Mesenchymal stem cell (in vitro differentiated cells and primary cell): ENCODE results near the gene USF3.

ENCODE experiments used
- DNase-seq: peaks from one replicate; pipeline ENCODE4 v3.0.0-alpha.2; 2013
- H2AFZ ChIP-seq: one replicate; pipeline ENCODE4 v1.6.1; 2013; ENCODE audit warnings: low read depth, mild to moderate bottlenecking, control low read depth, inconsistent platforms, low read length, moderate library complexity
- H2AK5ac ChIP-seq: 2 replicates; pipeline ENCODE4 v1.6.1; 2013; ENCODE audit warnings: low read length, moderate library complexity, mild to moderate bottlenecking, inconsistent platforms; ENCODE audit not compliant: severe bottlenecking
- H2BK120ac ChIP-seq: one replicate; pipeline ENCODE4 v1.6.1; 2013; ENCODE audit warnings: low read depth, mild to moderate bottlenecking, inconsistent platforms, low read length, moderate library complexity
- H2BK12ac ChIP-seq, 2 experiments: one replicate each; pipeline ENCODE4 v1.6.1; 2013; ENCODE audit warnings: inconsistent platforms in 2 of 2, low read length in 2 of 2, mild to moderate bottlenecking in 2 of 2, moderate library complexity in 2 of 2, control low read depth in 1 of 2
- H2BK15ac ChIP-seq: one replicate; pipeline ENCODE4 v1.6.1; 2013; ENCODE audit warnings: mild to moderate bottlenecking, low read depth, inconsistent platforms; ENCODE audit not compliant: poor library complexity, severe bottlenecking
- H2BK5ac ChIP-seq: 2 replicates; pipeline ENCODE4 v1.6.1; 2013; ENCODE audit warnings: low read depth, mild to moderate bottlenecking, low read length, control low read depth, inconsistent platforms; ENCODE audit not compliant: poor library complexity, severe bottlenecking
- H3K14ac ChIP-seq, 2 experiments: one replicate each; pipeline ENCODE4 v1.6.1; 2013; ENCODE audit warnings: inconsistent platforms in 2 of 2, low read length in 2 of 2, control low read depth in 1 of 2, mild to moderate bottlenecking in 1 of 2, moderate library complexity in 1 of 2
- H3K18ac ChIP-seq, 2 experiments: one replicate each; pipeline ENCODE4 v1.6.1; 2013; ENCODE audit warnings: inconsistent platforms in 2 of 2, low read length in 2 of 2, control low read depth in 1 of 2, low read depth in 1 of 2, mild to moderate bottlenecking in 1 of 2
- H3K23ac ChIP-seq, 2 experiments: one replicate each; pipeline ENCODE4 v1.6.1; 2013; ENCODE audit warnings: inconsistent platforms in 2 of 2, low read length in 2 of 2, mild to moderate bottlenecking in 2 of 2, moderate library complexity in 2 of 2, control low read depth in 1 of 2
- H3K27ac ChIP-seq: 2 replicates; pipeline ENCODE4 v1.5.1; 2013; ENCODE audit warnings: mild to moderate bottlenecking, moderate library complexity, low read length, control low read depth, inconsistent platforms; ENCODE audit not compliant: poor library complexity, severe bottlenecking
- H3K27me3 ChIP-seq, 2 experiments: 2 replicates each; pipeline versions ENCODE4 v1.6.1 to v1.7.0; 2013; ENCODE audit warnings: low read length in 2 of 2, mild to moderate bottlenecking in 2 of 2, moderate library complexity in 2 of 2, control low read depth in 1 of 2, inconsistent platforms in 1 of 2; ENCODE audit not compliant: control insufficient read depth in 1 of 2, insufficient read depth in 1 of 2
- H3K36me3 ChIP-seq, 2 experiments: 2 replicates each; pipeline versions ENCODE4 v1.6.1 to v1.7.0; 2013; ENCODE audit warnings: low read length in 2 of 2, control low read depth in 1 of 2, inconsistent platforms in 1 of 2, low read depth in 1 of 2, mild to moderate bottlenecking in 1 of 2; ENCODE audit not compliant: insufficient read depth in 2 of 2, control insufficient read depth in 1 of 2
- H3K4ac ChIP-seq, 2 experiments: one replicate each; pipeline ENCODE4 v1.6.1; 2013; ENCODE audit warnings: inconsistent platforms in 2 of 2, low read length in 2 of 2, mild to moderate bottlenecking in 2 of 2, moderate library complexity in 2 of 2, control low read depth in 1 of 2, low read depth in 1 of 2
- H3K4me1 ChIP-seq: 2 replicates; pipeline ENCODE4 v1.6.1; 2013; ENCODE audit warnings: low read depth, low read length, control low read depth; ENCODE audit not compliant: control insufficient read depth, insufficient read depth
- H3K4me2 ChIP-seq: 2 replicates; pipeline ENCODE4 v1.6.1; 2013; ENCODE audit warnings: low read length, mild to moderate bottlenecking, inconsistent platforms; ENCODE audit not compliant: poor library complexity, severe bottlenecking
- H3K4me3 ChIP-seq, 2 experiments: 2 replicates each; pipeline versions ENCODE4 v1.5.1 to v1.7.0; 2013; ENCODE audit warnings: low read length in 2 of 2, mild to moderate bottlenecking in 2 of 2, control low read depth in 1 of 2, low read depth in 1 of 2; ENCODE audit not compliant: insufficient read depth in 1 of 2
- H3K79me1 ChIP-seq: replicated peaks from 2 replicates; pipeline ENCODE4 v1.6.1; 2013; ENCODE audit warnings: mild to moderate bottlenecking, control low read depth, low read length, inconsistent platforms; ENCODE audit not compliant: poor library complexity, severe bottlenecking
- H3K9ac ChIP-seq: 2 replicates; pipeline ENCODE4 v1.7.0; 2013; ENCODE audit warnings: mild to moderate bottlenecking, low read length, moderate library complexity
- H3K9me3 ChIP-seq: 2 replicates; pipeline ENCODE4 v1.7.0; 2013; ENCODE audit warnings: mild to moderate bottlenecking, low read length; ENCODE audit not compliant: control insufficient read depth
- H4K8ac ChIP-seq: one replicate; pipeline ENCODE4 v1.6.1; 2013; ENCODE audit warnings: inconsistent platforms, mild to moderate bottlenecking, low read length, moderate library complexity
- H4K91ac ChIP-seq: one replicate; pipeline ENCODE4 v1.6.1; 2013; ENCODE audit warnings: mild to moderate bottlenecking, low read length, inconsistent platforms
- WGBS: methylation state at CpG from one replicate; pipeline ENCODE4 v1.1.7; 2013; ENCODE audit warnings: mixed read lengths; 5-methylcytosine and 5-hydroxymethylcytosine counted together

Gene USF3

GRCh38 chr3:113744941-113745755 is 48.7 kb upstream of the USF3 start:
- Histone ChIP-seq H3K14ac (peak overlapping the region in 1 of 2 experiments; percentile 96), H3K27ac (peak overlapping the region; percentile 94), H3K18ac (peak overlapping the region; percentile 97), H3K79me1 (peaks cover 1% of the 10 kb centered on the region), H2BK120ac (peak overlapping the region; percentile 77), H2AFZ (no peak overlapping the region), H2BK5ac (peak overlapping the region; percentile 87), H4K8ac (peak overlapping the region; percentile 56), H2BK15ac (no peak overlapping the region), H3K4me1 (peaks cover 6% of the 10 kb centered on the region), H3K4me2 (peak overlapping the region; percentile 81), H3K4me3 (peak overlapping the region; percentile 85 to 95), H3K27me3 (no peaks in the 10 kb centered on the region), H3K9ac (peak overlapping the region; percentile 98), H2AK5ac (peak overlapping the region; percentile 41), H3K4ac (peak overlapping the region; percentile 66 to 98), H3K36me3 (peaks cover 0 to 6% of the 10 kb centered on the region in 2 experiments), H2BK12ac (peak overlapping the region; percentile 54 to 93), H4K91ac (peak overlapping the region; percentile 94), H3K23ac (peak overlapping the region; percentile 45 to 96), H3K9me3 (no peaks in the 10 kb centered on the region)
- WGBS, result under 1% methylated on average over 27 of the region's 35 CpGs
- peak; percentile 93 for DNase-seq

DNA sequence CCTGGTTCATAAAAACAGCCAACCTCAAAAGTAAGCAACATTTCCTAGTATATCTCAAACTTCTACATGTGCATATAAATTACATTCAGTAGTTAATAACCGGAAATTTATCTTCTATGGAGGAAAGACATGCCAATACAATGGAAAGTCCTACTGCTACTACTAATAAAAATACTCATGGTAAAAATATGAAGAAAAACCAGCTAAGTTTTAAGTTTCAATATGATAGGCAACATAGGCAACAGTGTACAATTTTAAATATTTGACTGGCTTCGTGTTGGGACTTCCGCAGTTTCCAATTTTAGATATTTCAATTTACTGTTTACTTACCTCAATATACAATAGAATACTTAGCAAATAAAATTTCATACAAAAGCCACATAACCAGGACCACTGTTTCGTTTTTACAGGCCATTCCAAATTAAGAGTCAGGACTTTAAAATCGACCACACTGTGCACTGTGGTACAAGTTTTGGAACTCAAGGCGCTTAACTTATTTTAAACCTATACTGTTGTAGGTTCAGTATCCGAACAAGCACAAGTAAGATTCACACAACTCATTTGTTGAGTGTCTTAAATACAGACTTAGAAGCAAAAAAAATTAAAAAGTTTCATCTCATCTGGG is 46.7 kb upstream of the USF3 start:
- Histone ChIP-seq H3K18ac (no peak overlapping the region), H2BK12ac (no peak overlapping the region), H3K27ac (no peak overlapping the region), H3K23ac (no peak overlapping the region), H3K4me1 (peaks cover 6% of the 10 kb centered on the region), H2BK15ac (no peak overlapping the region), H4K8ac (no peak overlapping the region), H3K14ac (no peak overlapping the region), H3K4ac (no peak overlapping the region), H3K27me3 (no peaks in the 10 kb centered on the region), H4K91ac (no peak overlapping the region), H3K36me3 (peaks cover 0 to 6% of the 10 kb centered on the region in 2 experiments), H3K4me3 (peak overlapping the region in 1 of 2 experiments; percentile 95), H3K4me2 (no peak overlapping the region), H2BK5ac (no peak overlapping the region), H2AFZ (no peak overlapping the region), H2BK120ac (no peak overlapping the region), H3K9ac (peak overlapping the region; percentile 98), H3K9me3 (no peaks in the 10 kb centered on the region), H2AK5ac (no peak overlapping the region), H3K79me1 (no peaks in the 10 kb centered on the region)
- WGBS, result 87% methylated on average over 5 of the region's 7 CpGs
- no peak for DNase-seq

DNA sequence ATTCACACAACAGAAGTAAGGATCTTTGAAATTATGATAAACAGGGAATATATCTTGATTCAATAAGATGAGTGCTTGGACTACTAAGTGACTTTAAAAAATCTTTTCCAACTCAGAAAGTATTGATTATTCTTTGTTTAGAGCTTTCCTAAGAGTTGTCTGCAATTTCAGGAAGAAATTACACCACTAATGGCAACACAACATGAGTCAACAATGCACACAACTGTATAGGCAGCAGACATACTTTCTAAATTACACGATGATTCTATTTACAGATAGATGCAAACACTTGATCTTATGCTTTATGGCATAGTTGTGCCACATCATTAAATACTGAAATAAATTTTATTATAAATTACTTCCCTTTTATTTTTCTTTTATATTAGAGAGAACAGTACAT is 45.2 kb upstream of the USF3 start:
- no peak overlapping the region for H2BK120ac ChIP-seq

DNA sequence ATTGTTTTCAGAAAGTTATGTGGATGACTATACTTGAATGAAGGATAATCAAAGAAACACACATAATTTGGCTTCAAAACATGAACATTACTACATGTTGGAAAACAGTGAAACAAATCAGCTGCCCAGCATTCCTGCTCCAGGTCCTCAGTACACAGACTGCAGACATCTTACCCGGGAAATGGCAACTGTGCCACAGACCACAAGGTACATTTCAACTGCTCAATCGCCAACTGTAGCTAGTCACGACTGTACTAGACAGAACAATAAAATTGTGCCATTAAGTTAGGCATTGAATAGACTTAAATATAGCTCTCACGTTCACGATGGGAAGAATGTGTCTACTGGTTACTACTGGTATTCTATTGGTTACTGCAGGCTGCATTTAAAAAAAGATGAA is 44.6 kb upstream of the USF3 start:
- H3K14ac ChIP-seq, result no peak overlapping the region
- no peaks in the 10 kb centered on the region for H3K79me1 ChIP-seq
- no peaks in the 10 kb centered on the region for H3K9me3 ChIP-seq
- WGBS, result 99% methylated on average over 5 of the region's 5 CpGs
- H3K18ac ChIP-seq, result no peak overlapping the region
- no peak for DNase-seq
- no peak overlapping the region for H2AK5ac ChIP-seq
- peak overlapping the region in 1 of 2 experiments; percentile 59 for H2BK12ac ChIP-seq
- no peak overlapping the region for H3K4ac ChIP-seq
- H3K9ac ChIP-seq, result peak overlapping the region; percentile 30
- H3K27ac ChIP-seq, result no peak overlapping the region
- no peak overlapping the region for H2BK5ac ChIP-seq
- H2AFZ ChIP-seq, result no peak overlapping the region
- H2BK120ac ChIP-seq, result no peak overlapping the region
- H3K4me1 ChIP-seq, result peaks cover 6% of the 10 kb centered on the region
- no peak overlapping the region for H3K23ac ChIP-seq
- no peak overlapping the region for H3K4me2 ChIP-seq
- no peak overlapping the region for H2BK15ac ChIP-seq
- no peak overlapping the region for H4K8ac ChIP-seq
- no peak overlapping the region for H3K4me3 ChIP-seq
- no peak overlapping the region for H4K91ac ChIP-seq
- no peaks in the 10 kb centered on the region for H3K27me3 ChIP-seq
- peaks cover 0 to 6% of the 10 kb centered on the region in 2 experiments for H3K36me3 ChIP-seq

More for the DNA sequence above, 45.2 kb upstream of the USF3 start:
- no peak overlapping the region for H2BK15ac ChIP-seq
- H3K79me1 ChIP-seq, result no peaks in the 10 kb centered on the region
- H3K27ac ChIP-seq, result no peak overlapping the region
- no peak overlapping the region for H2BK12ac ChIP-seq
- peak; percentile 71 for DNase-seq
- no peak overlapping the region for H2BK5ac ChIP-seq
- no peak overlapping the region for H4K8ac ChIP-seq
- peaks cover 0 to 6% of the 10 kb centered on the region in 2 experiments for H3K36me3 ChIP-seq
- no peak overlapping the region for H3K4ac ChIP-seq
- H3K4me3 ChIP-seq, result no peak overlapping the region
- H3K14ac ChIP-seq, result no peak overlapping the region
- no peaks in the 10 kb centered on the region for H3K27me3 ChIP-seq
- no peak overlapping the region for H3K4me2 ChIP-seq
- no peak overlapping the region for H3K23ac ChIP-seq
- WGBS, result no CpG with 5 or more reads among the region's 1 CpG
- no peak overlapping the region for H2AFZ ChIP-seq
- H2AK5ac ChIP-seq, result no peak overlapping the region
- H4K91ac ChIP-seq, result no peak overlapping the region
- no peaks in the 10 kb centered on the region for H3K9me3 ChIP-seq
- H3K18ac ChIP-seq, result no peak overlapping the region
- H3K4me1 ChIP-seq, result peaks cover 6% of the 10 kb centered on the region
- H3K9ac ChIP-seq, result peak overlapping the region; percentile 30
